ENCODE results near the gene RPL22L1.
"Not testable (repeated sequence)": the region's sequence is repeated elsewhere in the genome, so short reads cannot be mapped to it uniquely, and the experiment has no call there.

The RPL22L1 gene

GRCh38 chr3:170869645-170870593 lies at the start of gene RPL22L1:
Gene RPL22L1, minus strand, starts transcription at chr3:170870195. Its CDS starts 28 bp downstream, at chr3:170870167.
- DNase-seq = peak; percentile 95

- no peak for DNase-seq
Observed at GRCh38 chr3:170918715-170919114, 48.7 kb upstream of the RPL22L1 start.

- DNase-seq = no peak
Observed at GRCh38 chr3:170914690-170915089, 44.7 kb upstream of the RPL22L1 start.

- DNase-seq = no peak
Observed at GRCh38 chr3:170914212-170914611, 44.2 kb upstream of the RPL22L1 start.

- no peak for DNase-seq
Observed at GRCh38 chr3:170911051-170911450, 41.1 kb upstream of the RPL22L1 start.

- DNase-seq = no peak
Observed at GRCh38 chr3:170910542-170910941, 40.5 kb upstream of the RPL22L1 start.

- no peak for DNase-seq
Observed at GRCh38 chr3:170909129-170909903, 39.3 kb upstream of the RPL22L1 start.

GRCh38 chr3:170908235-170909116 lies 38.5 kb upstream of the RPL22L1 start, which contains the start of gene EIF5A2:
Gene EIF5A2, minus strand, starts transcription at chr3:170908637. Its CDS starts 831 bp downstream, at chr3:170907806.
- peak; percentile 98 for DNase-seq

GRCh38 chr3:170907637-170908234 lies 37.7 kb upstream of the RPL22L1 start:
- DNase-seq = no peak

- DNase-seq = no peak
Observed at GRCh38 chr3:170905862-170906261, 35.9 kb upstream of the RPL22L1 start.

- no peak for DNase-seq
Observed at GRCh38 chr3:170903123-170903522, 33.1 kb upstream of the RPL22L1 start.

- no peak for DNase-seq
Observed at GRCh38 chr3:170899455-170899854, 29.5 kb upstream of the RPL22L1 start.

GRCh38 chr3:170897978-170898377 lies 28.0 kb upstream of the RPL22L1 start:
- no peak for DNase-seq

- not testable (repeated sequence) for DNase-seq
Observed at GRCh38 chr3:170897199-170897598, 27.2 kb upstream of the RPL22L1 start.

GRCh38 chr3:170896781-170897180 lies 26.8 kb upstream of the RPL22L1 start:
- DNase-seq = no peak

- DNase-seq = not testable (repeated sequence)
Observed at GRCh38 chr3:170896333-170896732, 26.3 kb upstream of the RPL22L1 start.

GRCh38 chr3:170893895-170894294 lies 23.9 kb upstream of the RPL22L1 start:
- no peak for DNase-seq

- no peak for DNase-seq
Observed at GRCh38 chr3:170889630-170890029, 19.6 kb upstream of the RPL22L1 start.

- no peak for DNase-seq
Observed at GRCh38 chr3:170889132-170889531, 19.1 kb upstream of the RPL22L1 start.

- not testable (repeated sequence) for DNase-seq
Observed at GRCh38 chr3:170884109-170884930, 14.3 kb upstream of the RPL22L1 start.

- not testable (repeated sequence) for DNase-seq
Observed at GRCh38 chr3:170878688-170879087, 8.7 kb upstream of the RPL22L1 start.

Measured in stimulated activated CD4-positive, alpha-beta T cell treated with anti-CD3 and anti-CD28 coated beads, Interleukin-15, amount 100 ng/mL, for 24 hours (primary cell).